Naive thymus-derived CD4-positive, alpha-beta T cell (primary cell): ENCODE data around the gene PLD6. TPM values are rescaled to one million over a fixed set of nuclear protein-coding genes. Genes with fewer than 3 reads are reported as not detected.
A peak's percentile ranks its signal among the peaks of the same experiment; 100 is the strongest.
"Not testable (repeated sequence)": the region's sequence is repeated elsewhere in the genome, so short reads cannot be mapped to it uniquely, and the experiment has no call there.

ENCODE experiments used
- ATAC-seq: fragments of 150-1000 bp; cut with Tn5 transposase; 2 replicates; pipeline ENCODE4 v1.10.0; 2021; ENCODE audit warnings: mild to moderate bottlenecking, moderate library complexity
- CTCF ChIA-PET: fragments of 350-600 bp; sonication (Branson Sonifier 250); formaldehyde crosslinking; loops from one replicate; lab custom pipeline; 2021; ENCODE audit warnings: antibody characterized with exemption; lab: Charles Lee
- POLR2A ChIA-PET: fragments of 350-600 bp; sonication (Branson Sonifier 250); formaldehyde crosslinking; loops from one replicate; lab custom pipeline; 2021; ENCODE audit warnings: antibody characterized with exemption, inconsistent platforms; lab: Charles Lee
- DNase-seq, 9 donors: peaks; one replicate each; pipeline versions ENCODE4 v3.0.0 to v3.0.0-alpha.2; 2020 to 2022; ENCODE audit warnings: mixed read lengths in 1 of 9
- H3K27ac ChIP-seq: one replicate; pipeline ENCODE4 v1.7.0; 2013; ENCODE audit warnings: mild to moderate bottlenecking, low read depth, low read length, moderate library complexity
- H3K27me3 ChIP-seq, 2 donors: one replicate each; pipeline ENCODE4 v1.7.0; 2013; ENCODE audit warnings: low read length in 2 of 2, mild to moderate bottlenecking in 2 of 2, moderate library complexity in 2 of 2; ENCODE audit not compliant: control insufficient read depth in 2 of 2, insufficient read depth in 2 of 2
- H3K36me3 ChIP-seq, 3 experiments: 1 replicate in 2 of 3; 2 replicates in 1 of 3; pipeline ENCODE4 v1.7.0; 2013; ENCODE audit warnings: low read length in 3 of 3, mild to moderate bottlenecking in 3 of 3, moderate library complexity in 1 of 3; ENCODE audit not compliant: insufficient read depth in 3 of 3, control insufficient read depth in 2 of 3
- H3K4me1 ChIP-seq, 2 donors: one replicate each; pipeline ENCODE4 v1.7.0; 2013; ENCODE audit warnings: low read length in 2 of 2, mild to moderate bottlenecking in 2 of 2, moderate library complexity in 1 of 2; ENCODE audit not compliant: control insufficient read depth in 2 of 2, insufficient read depth in 2 of 2
- H3K4me3 ChIP-seq: 2 replicates; pipeline ENCODE4 v1.7.0; 2013; ENCODE audit warnings: mild to moderate bottlenecking, low read length
- H3K9me3 ChIP-seq, 3 experiments: 1 replicate in 2 of 3; 2 replicates in 1 of 3; pipeline ENCODE4 v1.7.0; 2013; ENCODE audit warnings: low read length in 3 of 3; ENCODE audit not compliant: control insufficient read depth in 2 of 3
- H3K27ac Mint-ChIP-seq, 9 donors: one replicate each; pipeline ENCODE4 v1.8.0; 2020 to 2022; ENCODE audit warnings: mixed read lengths in 9 of 9, mild to moderate bottlenecking in 8 of 9, moderate library complexity in 5 of 9, inconsistent platforms in 2 of 9
- H3K27me3 Mint-ChIP-seq, 5 donors: one replicate each; pipeline ENCODE4 v1.8.0; 2021 to 2022; ENCODE audit warnings: mixed read lengths in 5 of 5, mild to moderate bottlenecking in 1 of 5
- H3K36me3 Mint-ChIP-seq, 5 donors: one replicate each; pipeline ENCODE4 v1.8.0; 2020 to 2022; ENCODE audit warnings: mixed read lengths in 5 of 5, mild to moderate bottlenecking in 3 of 5, inconsistent platforms in 1 of 5
- H3K4me1 Mint-ChIP-seq, 7 donors: one replicate each; pipeline ENCODE4 v1.8.0; 2020 to 2022; ENCODE audit warnings: mixed read lengths in 7 of 7, mild to moderate bottlenecking in 3 of 7, inconsistent platforms in 1 of 7
- H3K4me3 Mint-ChIP-seq, 10 donors: one replicate each; pipeline ENCODE4 v1.8.0; 2020 to 2022; ENCODE audit warnings: mild to moderate bottlenecking in 10 of 10, mixed read lengths in 10 of 10, moderate library complexity in 6 of 10, inconsistent platforms in 2 of 10
- H3K9me3 Mint-ChIP-seq, 11 donors: one replicate each; pipeline ENCODE4 v1.8.0; 2020 to 2022; ENCODE audit warnings: mixed read lengths in 11 of 11, mild to moderate bottlenecking in 4 of 11, inconsistent platforms in 1 of 11, moderate library complexity in 1 of 11
- intact Hi-C, 2 donors: fragments of 100-400 bp; cut with micrococcal nuclease; formaldehyde crosslinking; loops; one replicate each; pipeline ENCODE4 v1.15.1; 2023
- polyA plus RNA-seq, 2 donors: library from polyadenylated mRNA; unstranded; fragments of 300-500 nt; fragmentation: Illumina TruSeq; gene quantifications; one replicate each; pipeline ENCODE4 v1.2.3, GENCODE V29; 2021
- total RNA-seq, 6 experiments: library from RNA in 5 of 6; stranded (reverse) in 5 of 6; gene quantifications; 1 replicate in 5 of 6; 2 replicates in 1 of 6; pipeline ENCODE4 v1.2.3 and lab custom pipeline; 2021 to 2026

The PLD6 gene
- total and polyA plus RNA-seq, 7 experiments from 2014 or later: 6.2 to 16.4 (median 12.1) TPM

GRCh38 chr17:17200311-17200710 lies 5.8 kb downstream of the PLD6 start:
- no peak overlapping the region for H3K4me3 Mint-ChIP-seq
- H3K27me3 Mint-ChIP-seq: no peaks in the 10 kb centered on the region
- peaks cover 0 to 35% (median 14%) of the 10 kb centered on the region in 5 donors for H3K36me3 Mint-ChIP-seq
- H3K4me1 Mint-ChIP-seq: peaks cover 14 to 44% (median 21%) of the 10 kb centered on the region in 7 donors
- H3K27ac Mint-ChIP-seq: peak overlapping the region in 1 of 9 donors; percentile 45
- ATAC-seq (no peak), DNase-seq (no peak)
- POLR2A ChIA-PET: interaction anchor here (0.7 to 2.4 kb wide), 7 partner anchors 8 to 294 kb away, joined by 3 to 8 read pairs (median 4); no protein-coding TSS in a partner anchor
- intact Hi-C loops: loop anchor here in 1 of 2 donors (10.0 kb wide), 1 partner anchor 46 kb away; no protein-coding TSS in a partner anchor
- Histone ChIP-seq H3K27me3 (no peaks in the 10 kb centered on the region), H3K4me1 (peaks cover 14 to 21% of the 10 kb centered on the region in 2 donors), H3K27ac (no peak overlapping the region), H3K36me3 (peaks cover 0 to 22% (median 0%) of the 10 kb centered on the region in 3 experiments), H3K4me3 (no peak overlapping the region), H3K9me3 (no peaks in the 10 kb centered on the region)
- peaks cover 0 to 2% (median 0%) of the 10 kb centered on the region in 11 donors for H3K9me3 Mint-ChIP-seq
- CTCF ChIA-PET: interaction anchor here (1.1 to 1.6 kb wide), 2 partner anchors 10 to 17 kb away, joined by 3 to 5 read pairs; no protein-coding TSS in a partner anchor

GRCh38 chr17:17198281-17198680 lies 7.9 kb downstream of the PLD6 start:
- Mint-ChIP-seq H3K4me3 (no peak overlapping the region), H3K36me3 (peaks cover 0 to 27% (median 14%) of the 10 kb centered on the region in 5 donors), H3K4me1 (peaks cover 0 to 29% (median 5%) of the 10 kb centered on the region in 7 donors), H3K9me3 (no peaks in the 10 kb centered on the region), H3K27me3 (no peaks in the 10 kb centered on the region), H3K27ac (peak overlapping the region in 1 of 9 donors; percentile 20)
- Histone ChIP-seq H3K4me3 (no peak overlapping the region), H3K9me3 (no peaks in the 10 kb centered on the region), H3K4me1 (peaks cover 0 to under 1% of the 10 kb centered on the region in 2 donors), H3K27ac (no peak overlapping the region), H3K36me3 (peaks cover 0 to 19% (median 0%) of the 10 kb centered on the region in 3 experiments), H3K27me3 (no peaks in the 10 kb centered on the region)
- ChIA-PET POLR2A (interaction anchor here (1.5 kb wide), 1 partner anchor 15 kb away, joined by 7 read pairs; no protein-coding TSS in a partner anchor), CTCF (interaction anchor here (1.0 kb wide), 1 partner anchor 54 kb away, joined by 4 read pairs; no protein-coding TSS in a partner anchor)
- intact Hi-C loops: no loop called here
- DNase-seq: no peak
- no peak for ATAC-seq

GRCh38 chr17:17196776-17197175 lies 9.4 kb downstream of the PLD6 start:
- H3K9me3 ChIP-seq: no peaks in the 10 kb centered on the region
- no peak overlapping the region for H3K27ac ChIP-seq
- intact Hi-C loops: no loop called here
- Mint-ChIP-seq H3K27ac (no peak overlapping the region), H3K36me3 (peaks cover 0 to 16% (median 5%) of the 10 kb centered on the region in 5 donors), H3K9me3 (no peaks in the 10 kb centered on the region), H3K27me3 (no peaks in the 10 kb centered on the region), H3K4me1 (peaks cover 0 to 20% (median 3%) of the 10 kb centered on the region in 7 donors), H3K4me3 (no peak overlapping the region)
- ATAC-seq (no peak), DNase-seq (no peak)
- H3K4me3 ChIP-seq: no peak overlapping the region
- H3K36me3 ChIP-seq: peaks cover 0 to 6% (median 0%) of the 10 kb centered on the region in 3 experiments
- no peaks in the 10 kb centered on the region for H3K27me3 ChIP-seq
- no peaks in the 10 kb centered on the region for H3K4me1 ChIP-seq
- ChIA-PET POLR2A (interaction anchor here (1.0 to 1.6 kb wide), 2 partner anchors 10 to 16 kb away, joined by 3 to 4 read pairs; no protein-coding TSS in a partner anchor), CTCF (no interaction called here)

GRCh38 chr17:17195466-17195865 lies 10.7 kb downstream of the PLD6 start:
- H3K27ac ChIP-seq, DNase-seq, H3K36me3 ChIP-seq, H3K4me3 ChIP-seq, CTCF ChIA-PET, H3K4me3 Mint-ChIP-seq, H3K4me1 ChIP-seq, H3K27me3 ChIP-seq, intact Hi-C loops, ATAC-seq, H3K27me3 Mint-ChIP-seq, H3K9me3 ChIP-seq, H3K9me3 Mint-ChIP-seq: not testable (repeated sequence)
- peaks cover 0 to 19% (median 6%) of the 10 kb centered on the region in 7 donors for H3K4me1 Mint-ChIP-seq
- H3K27ac Mint-ChIP-seq: peak overlapping the region in 1 of 9 donors; percentile 4
- POLR2A ChIA-PET: interaction anchor here (1.0 kb wide), 1 partner anchor 9 kb away, joined by 3 read pairs; no protein-coding TSS in a partner anchor
- H3K36me3 Mint-ChIP-seq: peaks cover 0 to 12% (median 5%) of the 10 kb centered on the region in 5 donors

- peaks cover 0 to 14% (median 5%) of the 10 kb centered on the region in 5 donors for H3K36me3 Mint-ChIP-seq
- peak overlapping the region in 2 of 9 donors; percentile 12 to 28 for H3K27ac Mint-ChIP-seq
- no peak overlapping the region for H3K4me3 ChIP-seq
- ATAC-seq (no peak), DNase-seq (no peak)
- H3K36me3 ChIP-seq: peaks cover 0 to 15% (median 3%) of the 10 kb centered on the region in 3 experiments
- H3K27me3 ChIP-seq: no peaks in the 10 kb centered on the region
- intact Hi-C loops: loop anchor here in 1 of 2 donors (1.0 kb wide), 1 partner anchor 10 kb away; no protein-coding TSS in a partner anchor
- no peaks in the 10 kb centered on the region for H3K27me3 Mint-ChIP-seq
- H3K4me3 Mint-ChIP-seq: no peak overlapping the region
- peaks cover 0 to 2% (median 0%) of the 10 kb centered on the region in 11 donors for H3K9me3 Mint-ChIP-seq
- POLR2A ChIA-PET: interaction anchor here (0.6 to 2.0 kb wide), 6 partner anchors 9 to 121 kb away, joined by 3 to 6 read pairs (median 3); no protein-coding TSS in a partner anchor
- CTCF ChIA-PET: no interaction called here
- peaks cover 5 to 22% (median 11%) of the 10 kb centered on the region in 7 donors for H3K4me1 Mint-ChIP-seq
- no peaks in the 10 kb centered on the region for H3K4me1 ChIP-seq
- H3K9me3 ChIP-seq: no peaks in the 10 kb centered on the region
- no peak overlapping the region for H3K27ac ChIP-seq
These were observed 14.2 kb downstream of the PLD6 start for GRCh38 chr17:17191961-17192381.

- no peaks in the 10 kb centered on the region for H3K9me3 ChIP-seq
- no peaks in the 10 kb centered on the region for H3K27me3 Mint-ChIP-seq
- H3K27ac Mint-ChIP-seq: peak overlapping the region in 1 of 9 donors; percentile 28
- H3K4me1 ChIP-seq: peaks cover 0 to 5% of the 10 kb centered on the region in 2 donors
- peaks cover 10 to 28% (median 16%) of the 10 kb centered on the region in 7 donors for H3K4me1 Mint-ChIP-seq
- peaks cover 0 to 16% (median 5%) of the 10 kb centered on the region in 5 donors for H3K36me3 Mint-ChIP-seq
- H3K4me3 ChIP-seq: no peak overlapping the region
- POLR2A ChIA-PET: interaction anchor here (0.6 to 2.0 kb wide), 4 partner anchors 9 to 121 kb away, joined by 3 to 6 read pairs (median 4); no protein-coding TSS in a partner anchor
- peaks cover 0 to 17% (median 3%) of the 10 kb centered on the region in 3 experiments for H3K36me3 ChIP-seq
- no peak overlapping the region for H3K27ac ChIP-seq
- intact Hi-C loops: no loop called here
- CTCF ChIA-PET: no interaction called here
- ATAC-seq (no peak), DNase-seq (no peak)
- no peaks in the 10 kb centered on the region for H3K27me3 ChIP-seq
- peaks cover 0 to 2% (median 0%) of the 10 kb centered on the region in 11 donors for H3K9me3 Mint-ChIP-seq
- no peak overlapping the region for H3K4me3 Mint-ChIP-seq
These were observed 14.8 kb downstream of the PLD6 start for GRCh38 chr17:17191346-17191792.
